HL-60 (cell line): ENCODE results near the gene TANC1.

ENCODE experiments used
- CTCF ChIP-seq: IDR thresholded peaks from one replicate; pipeline ENCODE4 v1.5.1; 2011; ENCODE audit warnings: low read length, control low read depth, inconsistent platforms; ENCODE audit not compliant: insufficient read depth
- GABPA ChIP-seq: IDR thresholded peaks from 2 replicates; pipeline ENCODE4 v1.6.1; 2012; ENCODE audit warnings: low read depth
- POLR2AphosphoS5 ChIP-seq: IDR thresholded peaks from 2 replicates; pipeline ENCODE4 v1.6.1; 2012; ENCODE audit warnings: low read depth
- SPI1 ChIP-seq: IDR thresholded peaks from 2 replicates; pipeline ENCODE4 v1.6.1; 2012; ENCODE audit warnings: low read depth, mild to moderate bottlenecking, borderline replicate concordance
- TF ChIP-seq, protein P1 (sequence below): IDR thresholded peaks from 2 replicates; pipeline ENCODE4 v1.6.1; 2012; ENCODE audit warnings: low read depth; ENCODE audit not compliant: insufficient replicate concordance

- no peak for TF ChIP-seq CTCF
- no peak for TF ChIP-seq POLR2AphosphoS5
- TF ChIP-seq GABPA = no peak
- TF ChIP-seq, protein P1, sequence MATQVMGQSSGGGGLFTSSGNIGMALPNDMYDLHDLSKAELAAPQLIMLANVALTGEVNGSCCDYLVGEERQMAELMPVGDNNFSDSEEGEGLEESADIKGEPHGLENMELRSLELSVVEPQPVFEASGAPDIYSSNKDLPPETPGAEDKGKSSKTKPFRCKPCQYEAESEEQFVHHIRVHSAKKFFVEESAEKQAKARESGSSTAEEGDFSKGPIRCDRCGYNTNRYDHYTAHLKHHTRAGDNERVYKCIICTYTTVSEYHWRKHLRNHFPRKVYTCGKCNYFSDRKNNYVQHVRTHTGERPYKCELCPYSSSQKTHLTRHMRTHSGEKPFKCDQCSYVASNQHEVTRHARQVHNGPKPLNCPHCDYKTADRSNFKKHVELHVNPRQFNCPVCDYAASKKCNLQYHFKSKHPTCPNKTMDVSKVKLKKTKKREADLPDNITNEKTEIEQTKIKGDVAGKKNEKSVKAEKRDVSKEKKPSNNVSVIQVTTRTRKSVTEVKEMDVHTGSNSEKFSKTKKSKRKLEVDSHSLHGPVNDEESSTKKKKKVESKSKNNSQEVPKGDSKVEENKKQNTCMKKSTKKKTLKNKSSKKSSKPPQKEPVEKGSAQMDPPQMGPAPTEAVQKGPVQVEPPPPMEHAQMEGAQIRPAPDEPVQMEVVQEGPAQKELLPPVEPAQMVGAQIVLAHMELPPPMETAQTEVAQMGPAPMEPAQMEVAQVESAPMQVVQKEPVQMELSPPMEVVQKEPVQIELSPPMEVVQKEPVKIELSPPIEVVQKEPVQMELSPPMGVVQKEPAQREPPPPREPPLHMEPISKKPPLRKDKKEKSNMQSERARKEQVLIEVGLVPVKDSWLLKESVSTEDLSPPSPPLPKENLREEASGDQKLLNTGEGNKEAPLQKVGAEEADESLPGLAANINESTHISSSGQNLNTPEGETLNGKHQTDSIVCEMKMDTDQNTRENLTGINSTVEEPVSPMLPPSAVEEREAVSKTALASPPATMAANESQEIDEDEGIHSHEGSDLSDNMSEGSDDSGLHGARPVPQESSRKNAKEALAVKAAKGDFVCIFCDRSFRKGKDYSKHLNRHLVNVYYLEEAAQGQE = no peak
- TF ChIP-seq SPI1 = no peak
These were observed 122.9 kb downstream of the TANC1 start for GRCh38 chr2:159091381-159091780.
